Measurements from ENCODE around the gene ZNF275.

DNA sequence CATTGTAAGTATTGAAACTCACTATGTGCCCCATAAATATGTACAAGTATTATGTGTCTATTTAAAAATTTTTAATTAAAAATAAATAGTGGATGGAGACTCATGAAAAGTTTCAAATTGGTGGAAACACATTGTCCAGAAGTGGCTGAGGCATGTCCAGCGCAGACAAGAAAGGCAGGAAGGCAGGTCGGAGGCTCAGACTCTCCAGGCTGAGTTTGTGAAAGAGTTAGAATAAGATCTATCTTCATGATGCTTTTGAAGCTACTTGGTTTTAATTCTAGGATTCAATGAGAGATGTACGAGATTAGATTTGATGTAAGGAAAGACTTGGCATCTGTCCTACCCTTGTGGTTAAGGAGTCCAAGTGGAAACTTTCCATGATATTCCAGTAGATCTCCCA lies 32.2 kb upstream of the ZNF275 start:
- TF ChIP-seq CTCF (conservative IDR thresholded peaks at IDR 0.05; ENCODE audit: low read depth, low read length) (no peak), RCOR1 (IDR thresholded peaks at IDR 0.05; ENCODE audit: insufficient replicate concordance, low read length) (no peak), ELK1 (IDR thresholded peaks at IDR 0.05; ENCODE audit: borderline replicate concordance, low read depth, low read length) (no peak), RAD21 (IDR thresholded peaks at IDR 0.05; ENCODE audit: low read length) (no peak), POLR2A (IDR thresholded peaks at IDR 0.05; ENCODE audit: low read depth, low read length) (no peak), RFX5 (IDR thresholded peaks at IDR 0.05; ENCODE audit: low read depth, low read length) (no peak), MAFK (IDR thresholded peaks at IDR 0.05; ENCODE audit: low read depth, low read length) (no peak), FOS (IDR thresholded peaks at IDR 0.05; ENCODE audit: low read depth, low read length) (no peak), MXI1 (IDR thresholded peaks at IDR 0.05; ENCODE audit: borderline replicate concordance, low read depth, low read length) (no peak), MAZ (IDR thresholded peaks at IDR 0.05; ENCODE audit: borderline replicate concordance, low read depth, low read length) (no peak), CEBPB (IDR thresholded peaks at IDR 0.05; ENCODE audit: low read depth, low read length) (no peak), BHLHE40 (IDR thresholded peaks at IDR 0.05; ENCODE audit: low read depth, low read length) (no peak)
- TF ChIP-seq, protein P1, sequence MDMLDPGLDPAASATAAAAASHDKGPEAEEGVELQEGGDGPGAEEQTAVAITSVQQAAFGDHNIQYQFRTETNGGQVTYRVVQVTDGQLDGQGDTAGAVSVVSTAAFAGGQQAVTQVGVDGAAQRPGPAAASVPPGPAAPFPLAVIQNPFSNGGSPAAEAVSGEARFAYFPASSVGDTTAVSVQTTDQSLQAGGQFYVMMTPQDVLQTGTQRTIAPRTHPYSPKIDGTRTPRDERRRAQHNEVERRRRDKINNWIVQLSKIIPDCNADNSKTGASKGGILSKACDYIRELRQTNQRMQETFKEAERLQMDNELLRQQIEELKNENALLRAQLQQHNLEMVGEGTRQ (IDR thresholded peaks at IDR 0.05; ENCODE audit: low read depth, low read length), result no peak
